ENCODE data around the gene ZFP36L2.
A peak's percentile ranks its signal among the peaks of the same experiment; 100 is the strongest.
"Not testable (repeated sequence)": the region's sequence is repeated elsewhere in the genome, so short reads cannot be mapped to it uniquely, and the experiment has no call there.

ZFP36L2 gene

GRCh38 chr2:43190311-43191052 lies 35.9 kb downstream of the ZFP36L2 start:
- no peak for DNase-seq (ENCODE audit: extremely low read depth in 1 of 2, low read depth in 1 of 2)

GRCh38 chr2:43189861-43190260 lies 36.5 kb downstream of the ZFP36L2 start:
- not testable (repeated sequence) for DNase-seq (ENCODE audit: extremely low read depth in 1 of 2, low read depth in 1 of 2)

- DNase-seq (ENCODE audit: extremely low read depth in 1 of 2, low read depth in 1 of 2): no peak
Observed at GRCh38 chr2:43188561-43189386, 37.6 kb downstream of the ZFP36L2 start.

- DNase-seq (ENCODE audit: extremely low read depth in 1 of 2, low read depth in 1 of 2): no peak
Observed at GRCh38 chr2:43186679-43187374, 39.6 kb downstream of the ZFP36L2 start.

GRCh38 chr2:43186321-43186678 lies 40.1 kb downstream of the ZFP36L2 start:
- DNase-seq (ENCODE audit: extremely low read depth in 1 of 2, low read depth in 1 of 2): no peak

GRCh38 chr2:43185146-43185545 lies 41.3 kb downstream of the ZFP36L2 start:
- DNase-seq (ENCODE audit: extremely low read depth in 1 of 2, low read depth in 1 of 2): no peak

- DNase-seq (ENCODE audit: extremely low read depth in 1 of 2, low read depth in 1 of 2): peak in 1 of 2 donors; percentile 62
Observed at GRCh38 chr2:43184339-43184895, 42.0 kb downstream of the ZFP36L2 start.

- no peak for DNase-seq (ENCODE audit: extremely low read depth in 1 of 2, low read depth in 1 of 2)
Observed at GRCh38 chr2:43183743-43184142, 42.7 kb downstream of the ZFP36L2 start.

GRCh38 chr2:43180897-43181296 lies 45.5 kb downstream of the ZFP36L2 start:
- DNase-seq (ENCODE audit: extremely low read depth in 1 of 2, low read depth in 1 of 2): no peak

GRCh38 chr2:43179942-43180341 lies 46.5 kb downstream of the ZFP36L2 start:
- no peak for DNase-seq (ENCODE audit: extremely low read depth in 1 of 2, low read depth in 1 of 2)

GRCh38 chr2:43178602-43179542 lies 47.5 kb downstream of the ZFP36L2 start:
- no peak for DNase-seq (ENCODE audit: extremely low read depth in 1 of 2, low read depth in 1 of 2)

- no peak for DNase-seq (ENCODE audit: extremely low read depth in 1 of 2, low read depth in 1 of 2)
Observed at GRCh38 chr2:43178055-43178598, 48.3 kb downstream of the ZFP36L2 start.

GRCh38 chr2:43176449-43176848 lies 50.0 kb downstream of the ZFP36L2 start:
- no peak for DNase-seq (ENCODE audit: extremely low read depth in 1 of 2, low read depth in 1 of 2)

- no peak for DNase-seq (ENCODE audit: extremely low read depth in 1 of 2, low read depth in 1 of 2)
Observed at GRCh38 chr2:43175876-43176275, 50.5 kb downstream of the ZFP36L2 start.

GRCh38 chr2:43175020-43175441 lies 51.4 kb downstream of the ZFP36L2 start:
- no peak for DNase-seq (ENCODE audit: extremely low read depth in 1 of 2, low read depth in 1 of 2)

GRCh38 chr2:43174368-43174916 lies 52.0 kb downstream of the ZFP36L2 start:
- peak; percentile 54 to 63 for DNase-seq (ENCODE audit: extremely low read depth in 1 of 2, low read depth in 1 of 2)
